Common myeloid progenitor, CD34-positive (primary cell): ENCODE measurements around the gene CSF1.

Experiments used
- CTCF ChIA-PET: fragments of 350-600 bp; sonication (Branson Sonifier 250); formaldehyde crosslinking; loops from one replicate; lab custom pipeline; 2021; ENCODE audit warnings: antibody characterized with exemption; lab: Charles Lee
- POLR2A ChIA-PET: fragments of 350-600 bp; sonication (Branson Sonifier 250); formaldehyde crosslinking; loops from one replicate; lab custom pipeline; 2021; ENCODE audit warnings: antibody characterized with exemption; lab: Charles Lee
- DNase-seq, 3 donors: peaks; one replicate each; pipeline versions ENCODE4 v3.0.0 to v3.0.0-alpha.2; 2013
- H3K27ac ChIP-seq, 2 experiments: 1 replicate in 1 of 2; 2 replicates in 1 of 2; pipeline ENCODE4 v1.7.0; 2013; ENCODE audit warnings: inconsistent platforms in 2 of 2, low read length in 2 of 2, mild to moderate bottlenecking in 2 of 2, low read depth in 1 of 2, moderate library complexity in 1 of 2; ENCODE audit not compliant: severe bottlenecking in 2 of 2, insufficient read depth in 1 of 2, poor library complexity in 1 of 2
- H3K27me3 ChIP-seq, 5 experiments: replicated peaks in 2 of 5; 1 replicate in 3 of 5; 2 replicates in 2 of 5; pipeline versions ENCODE4 v1.6.1 to v1.7.0; 2013; ENCODE audit warnings: low read length in 4 of 5, mild to moderate bottlenecking in 2 of 5, moderate library complexity in 2 of 5, inconsistent platforms in 1 of 5; ENCODE audit not compliant: insufficient read depth in 5 of 5, control insufficient read depth in 4 of 5
- H3K36me3 ChIP-seq, 4 experiments: 1 replicate in 2 of 4; 2 replicates in 2 of 4; pipeline versions ENCODE4 v1.6.1 to v1.7.0; 2013; ENCODE audit warnings: low read length in 3 of 4, control low read depth in 1 of 4, mild to moderate bottlenecking in 1 of 4; ENCODE audit not compliant: control insufficient read depth in 4 of 4, insufficient read depth in 4 of 4
- H3K4me1 ChIP-seq, 4 experiments: 1 replicate in 3 of 4; 2 replicates in 1 of 4; pipeline versions ENCODE4 v1.6.1 to v1.7.1; 2013; ENCODE audit warnings: low read length in 3 of 4, mild to moderate bottlenecking in 3 of 4, control low read depth in 1 of 4, inconsistent platforms in 1 of 4, moderate library complexity in 1 of 4; ENCODE audit not compliant: control insufficient read depth in 4 of 4, insufficient read depth in 4 of 4; ENCODE audit errors: control extremely low read depth in 1 of 4
- H3K4me3 ChIP-seq, 7 experiments: 1 replicate in 4 of 7; 2 replicates in 3 of 7; pipeline versions ENCODE4 v1.5.1 to v1.7.0; 2013; ENCODE audit warnings: mild to moderate bottlenecking in 7 of 7, low read length in 6 of 7, moderate library complexity in 6 of 7, inconsistent platforms in 2 of 7, low read depth in 2 of 7, control low read depth in 1 of 7; ENCODE audit not compliant: insufficient read depth in 4 of 7, control insufficient read depth in 1 of 7; ENCODE audit errors: extremely low read depth in 1 of 7
- H3K9me3 ChIP-seq, 5 experiments: 1 replicate in 4 of 5; 2 replicates in 1 of 5; pipeline versions ENCODE4 v1.6.1 to v1.7.1; 2013; ENCODE audit warnings: low read length in 4 of 5, mild to moderate bottlenecking in 2 of 5, inconsistent platforms in 1 of 5, low read depth in 1 of 5, moderate library complexity in 1 of 5; ENCODE audit not compliant: control insufficient read depth in 4 of 5, insufficient read depth in 2 of 5; ENCODE audit errors: control extremely low read depth in 1 of 5
- WGBS: methylation state at CpG from one replicate; pipeline ENCODE4 v1.1.5; 2013; ENCODE audit not compliant: insufficient coverage; 5-methylcytosine and 5-hydroxymethylcytosine counted together

Gene CSF1

GRCh38 chr1:109977225-109977624 is 66.6 kb downstream of the CSF1 start:
- Histone ChIP-seq H3K27ac (no peak overlapping the region), H3K27me3 (no peaks in the 10 kb centered on the region), H3K9me3 (no peaks in the 10 kb centered on the region), H3K4me1 (peaks cover 0 to 10% (median 2%) of the 10 kb centered on the region in 4 experiments), H3K36me3 (no peaks in the 10 kb centered on the region), H3K4me3 (no peak overlapping the region)
- 98% methylated on average over 6 of the region's 8 CpGs for WGBS
- ChIA-PET CTCF (interaction anchor here (1.7 to 15.8 kb wide), 4 partner anchors 15 to 199 kb away, joined by 5 to 551 read pairs (median 72); no protein-coding TSS in a partner anchor), POLR2A (no interaction called here)
- DNase-seq: no peak

GRCh38 chr1:109977657-109978378 is 67.2 kb downstream of the CSF1 start:
- Histone ChIP-seq H3K9me3 (no peaks in the 10 kb centered on the region), H3K27ac (no peak overlapping the region), H3K36me3 (no peaks in the 10 kb centered on the region), H3K4me3 (no peak overlapping the region), H3K4me1 (peaks cover 0 to 10% (median 2%) of the 10 kb centered on the region in 4 experiments), H3K27me3 (no peaks in the 10 kb centered on the region)
- ChIA-PET CTCF (interaction anchor here (0.6 to 15.8 kb wide), 5 partner anchors 16 to 225 kb away, joined by 3 to 551 read pairs (median 9); no protein-coding TSS in a partner anchor), POLR2A (no interaction called here)
- DNase-seq: no peak
- 92% methylated on average over 9 of the region's 12 CpGs for WGBS

GRCh38 chr1:109978761-109979488 is 68.3 kb downstream of the CSF1 start:
- no peak overlapping the region for H3K27ac ChIP-seq
- 82% methylated on average over 8 of the region's 9 CpGs for WGBS
- no peak overlapping the region for H3K4me3 ChIP-seq
- H3K27me3 ChIP-seq: no peaks in the 10 kb centered on the region
- H3K4me1 ChIP-seq: peaks cover 0 to 13% (median 3%) of the 10 kb centered on the region in 4 experiments
- no peaks in the 10 kb centered on the region for H3K36me3 ChIP-seq
- ChIA-PET POLR2A (no interaction called here), CTCF (interaction anchor here (0.6 to 15.8 kb wide), 13 partner anchors 17 to 430 kb away, joined by 3 to 551 read pairs (median 4); partner anchors contain the start of gene GNAI3)
- DNase-seq: no peak
- no peaks in the 10 kb centered on the region for H3K9me3 ChIP-seq

GRCh38 chr1:109979489-109980091 is 68.9 kb downstream of the CSF1 start:
- no peak overlapping the region for H3K27ac ChIP-seq
- DNase-seq: no peak
- peaks cover 0 to 17% (median 5%) of the 10 kb centered on the region in 4 experiments for H3K4me1 ChIP-seq
- POLR2A ChIA-PET: no interaction called here
- no peaks in the 10 kb centered on the region for H3K27me3 ChIP-seq
- no peak overlapping the region for H3K4me3 ChIP-seq
- 67% methylated on average over 4 of the region's 5 CpGs for WGBS
- CTCF ChIA-PET: interaction anchor here (0.8 to 15.8 kb wide), 13 partner anchors 14 to 431 kb away, joined by 3 to 551 read pairs (median 4); partner anchors contain the start of gene GNAI3
- no peaks in the 10 kb centered on the region for H3K9me3 ChIP-seq
- H3K36me3 ChIP-seq: no peaks in the 10 kb centered on the region
